HCT116 (cell line): ENCODE data around the gene LRRC47.

Experiments used
- EZH2 ChIP-seq: fragments of 200-600 bp; sonication (generic); IDR thresholded peaks from 2 replicates; pipeline ENCODE4 v1.6.1; 2017; ENCODE audit warnings: antibody characterized with exemption, mixed run types
- FOSL1 ChIP-seq: IDR thresholded peaks from 2 replicates; pipeline ENCODE4 v1.6.1; 2012; ENCODE audit warnings: low read depth
- POLR2A ChIP-seq: IDR thresholded peaks from 2 replicates; pipeline ENCODE4 v1.7.0; 2011; ENCODE audit warnings: borderline replicate concordance; ENCODE audit not compliant: insufficient read depth, insufficient read length; ENCODE audit errors: extremely low read depth
- POLR2AphosphoS5 ChIP-seq: IDR thresholded peaks from 2 replicates; pipeline ENCODE4 v1.6.1; 2011; ENCODE audit warnings: mild to moderate bottlenecking, low read depth, low read length, moderate library complexity
- RAD21 ChIP-seq: IDR thresholded peaks from 2 replicates; pipeline ENCODE4 v1.6.1; 2012; ENCODE audit warnings: low read depth, mild to moderate bottlenecking
- SIN3A ChIP-seq: IDR thresholded peaks from 2 replicates; pipeline ENCODE4 v1.6.1; 2012; ENCODE audit warnings: low read depth
- ZNF274 ChIP-seq: fragments of 200-500 bp; sonication (Bioruptor generic); IDR thresholded peaks from 2 replicates; pipeline ENCODE4 v1.6.1; 2014; ENCODE audit warnings: mild to moderate bottlenecking, low read depth, low read length, inconsistent platforms
- TF ChIP-seq, protein P1 (sequence below), 3 experiments: fragments of 200-600 bp in 1 of 3; sonication (generic) in 1 of 3; IDR thresholded peaks in 2 of 3; conservative IDR thresholded peaks in 1 of 3; 2 replicates each; pipeline ENCODE4 v1.5.1; 2012 to 2017; ENCODE audit warnings: low read depth in 2 of 3, low read length in 2 of 3, antibody characterized with exemption in 1 of 3, borderline replicate concordance in 1 of 3, control low read depth in 1 of 3, mild to moderate bottlenecking in 1 of 3, mixed read lengths in 1 of 3, mixed run types in 1 of 3, moderate library complexity in 1 of 3; ENCODE audit not compliant: insufficient read depth in 1 of 3

DNA sequence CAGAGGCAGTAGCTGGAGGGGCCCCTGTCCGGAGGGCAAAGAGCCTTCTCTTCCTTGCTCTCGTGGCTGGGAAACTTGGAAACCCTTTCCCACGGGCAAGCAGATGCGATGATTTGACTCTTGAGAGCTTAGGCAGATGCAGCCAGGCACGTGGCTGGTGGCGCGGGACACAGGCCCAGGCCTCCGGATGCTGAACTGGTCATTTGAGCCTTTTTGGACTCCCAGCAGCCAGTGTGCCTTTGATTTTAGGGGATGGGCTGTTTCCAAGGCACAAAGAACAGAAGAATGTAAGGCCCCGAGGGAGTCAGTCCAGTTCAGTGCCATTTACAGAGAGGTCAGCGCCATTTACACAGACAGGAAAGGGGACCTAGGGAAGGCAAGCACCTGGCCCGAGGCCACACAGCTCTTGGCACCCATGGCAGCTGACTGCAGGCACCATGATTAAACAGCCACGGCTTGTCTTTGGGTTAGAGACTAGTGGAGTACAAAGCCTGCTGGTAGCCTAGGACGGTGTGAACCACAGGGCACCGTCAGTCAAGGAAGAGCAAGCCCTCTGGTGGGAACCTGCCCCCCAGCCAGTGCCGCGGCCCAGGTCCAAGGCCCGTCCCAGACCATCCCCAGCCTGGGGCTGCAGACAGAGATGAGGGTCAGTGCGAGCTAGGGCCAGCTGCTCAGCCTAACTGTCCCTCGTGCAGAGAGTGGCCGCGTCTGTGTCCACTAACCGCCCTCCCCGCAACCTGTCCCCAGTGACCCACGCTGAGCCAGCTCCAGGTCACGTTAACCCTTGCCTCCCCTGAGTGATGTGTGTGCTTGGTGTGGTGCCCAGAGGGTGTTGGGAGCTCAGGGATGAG is 64.5 kb downstream of the LRRC47 start:
- no peak for TF ChIP-seq RAD21
- TF ChIP-seq EZH2, result no peak
- no peak for TF ChIP-seq POLR2A
- TF ChIP-seq, protein P1, sequence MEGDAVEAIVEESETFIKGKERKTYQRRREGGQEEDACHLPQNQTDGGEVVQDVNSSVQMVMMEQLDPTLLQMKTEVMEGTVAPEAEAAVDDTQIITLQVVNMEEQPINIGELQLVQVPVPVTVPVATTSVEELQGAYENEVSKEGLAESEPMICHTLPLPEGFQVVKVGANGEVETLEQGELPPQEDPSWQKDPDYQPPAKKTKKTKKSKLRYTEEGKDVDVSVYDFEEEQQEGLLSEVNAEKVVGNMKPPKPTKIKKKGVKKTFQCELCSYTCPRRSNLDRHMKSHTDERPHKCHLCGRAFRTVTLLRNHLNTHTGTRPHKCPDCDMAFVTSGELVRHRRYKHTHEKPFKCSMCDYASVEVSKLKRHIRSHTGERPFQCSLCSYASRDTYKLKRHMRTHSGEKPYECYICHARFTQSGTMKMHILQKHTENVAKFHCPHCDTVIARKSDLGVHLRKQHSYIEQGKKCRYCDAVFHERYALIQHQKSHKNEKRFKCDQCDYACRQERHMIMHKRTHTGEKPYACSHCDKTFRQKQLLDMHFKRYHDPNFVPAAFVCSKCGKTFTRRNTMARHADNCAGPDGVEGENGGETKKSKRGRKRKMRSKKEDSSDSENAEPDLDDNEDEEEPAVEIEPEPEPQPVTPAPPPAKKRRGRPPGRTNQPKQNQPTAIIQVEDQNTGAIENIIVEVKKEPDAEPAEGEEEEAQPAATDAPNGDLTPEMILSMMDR (IDR thresholded peaks at IDR 0.05 in 2 of 3, conservative IDR thresholded peaks at IDR 0.05 in 1 of 3; ENCODE audit: borderline replicate concordance in 1 of 3, insufficient read depth in 1 of 3, low read depth in 2 of 3, low read length in 2 of 3), result no peak
- no peak for TF ChIP-seq POLR2AphosphoS5
- no peak for TF ChIP-seq ZNF274
- no peak for TF ChIP-seq FOSL1
- no peak for TF ChIP-seq SIN3A
